GM12865 (cell line): ENCODE data around the gene CCER1.

Source experiments
- DNase-seq: peaks from one replicate; pipeline ENCODE4 v3.0.0; 2010; ENCODE audit warnings: low read depth
- H3K4me3 ChIP-seq: 2 replicates; pipeline ENCODE4 v1.5.1; 2011; ENCODE audit warnings: mild to moderate bottlenecking, low read depth, low read length, control low read depth
- TF ChIP-seq, protein P1 (sequence below): IDR thresholded peaks from 2 replicates; pipeline ENCODE4 v1.5.1; 2011; ENCODE audit warnings: low read length, control low read depth, low read depth, inconsistent platforms; ENCODE audit not compliant: insufficient read depth; ENCODE audit errors: missing control alignments

CCER1 gene

DNA sequence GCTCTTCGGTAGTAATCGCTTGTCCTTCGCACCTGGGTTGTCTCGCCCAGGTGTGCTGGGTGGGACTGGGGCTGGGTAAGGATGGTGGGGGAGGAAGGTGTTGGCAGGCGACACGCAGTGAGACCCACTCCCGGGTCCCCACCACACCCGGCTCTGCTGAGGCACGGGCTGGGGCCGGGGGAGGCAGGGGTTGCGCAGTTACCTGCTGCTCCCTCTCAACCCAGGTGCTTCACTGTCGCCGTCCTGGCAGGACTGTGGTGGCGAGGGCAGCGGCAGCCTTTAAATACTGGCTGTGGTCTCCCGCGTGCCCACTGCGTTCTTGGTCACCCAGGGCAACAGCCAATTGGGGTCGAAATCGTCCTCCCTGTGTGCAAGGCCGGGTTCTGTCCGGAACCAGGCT lies at the start of gene CCER1:
Gene CCER1 (minus strand): TSS at position 256 of the 400 bp plus-strand sequence. CDS start 434 bp downstream, outside the sequence.
- no peak within 1 kb of the TSS for H3K4me3 ChIP-seq
- DNase-seq: no peak
- TF ChIP-seq, protein P1, sequence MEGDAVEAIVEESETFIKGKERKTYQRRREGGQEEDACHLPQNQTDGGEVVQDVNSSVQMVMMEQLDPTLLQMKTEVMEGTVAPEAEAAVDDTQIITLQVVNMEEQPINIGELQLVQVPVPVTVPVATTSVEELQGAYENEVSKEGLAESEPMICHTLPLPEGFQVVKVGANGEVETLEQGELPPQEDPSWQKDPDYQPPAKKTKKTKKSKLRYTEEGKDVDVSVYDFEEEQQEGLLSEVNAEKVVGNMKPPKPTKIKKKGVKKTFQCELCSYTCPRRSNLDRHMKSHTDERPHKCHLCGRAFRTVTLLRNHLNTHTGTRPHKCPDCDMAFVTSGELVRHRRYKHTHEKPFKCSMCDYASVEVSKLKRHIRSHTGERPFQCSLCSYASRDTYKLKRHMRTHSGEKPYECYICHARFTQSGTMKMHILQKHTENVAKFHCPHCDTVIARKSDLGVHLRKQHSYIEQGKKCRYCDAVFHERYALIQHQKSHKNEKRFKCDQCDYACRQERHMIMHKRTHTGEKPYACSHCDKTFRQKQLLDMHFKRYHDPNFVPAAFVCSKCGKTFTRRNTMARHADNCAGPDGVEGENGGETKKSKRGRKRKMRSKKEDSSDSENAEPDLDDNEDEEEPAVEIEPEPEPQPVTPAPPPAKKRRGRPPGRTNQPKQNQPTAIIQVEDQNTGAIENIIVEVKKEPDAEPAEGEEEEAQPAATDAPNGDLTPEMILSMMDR: no peak

DNA sequence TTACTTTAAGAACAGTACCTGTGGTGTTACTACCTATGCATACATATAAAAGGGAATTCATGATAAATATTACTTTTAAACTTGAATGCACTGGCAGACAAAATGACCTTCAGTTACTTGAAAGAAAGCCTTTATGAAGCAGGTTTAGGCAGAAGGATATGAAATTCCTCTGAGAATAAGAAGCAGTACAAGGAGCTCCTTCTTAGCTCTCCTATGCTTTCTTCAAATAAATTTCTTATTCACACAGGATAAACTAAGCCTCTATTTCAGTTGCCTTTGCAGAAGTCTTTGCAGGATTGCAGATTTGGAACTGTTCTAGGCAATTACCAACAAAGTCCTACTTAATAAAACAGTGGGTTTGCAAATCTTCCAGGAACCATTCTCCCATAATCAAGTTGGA lies 48.8 kb upstream of the CCER1 start:
- no peak for DNase-seq
- TF ChIP-seq, protein P1: no peak
- no peak overlapping the region for H3K4me3 ChIP-seq

DNA sequence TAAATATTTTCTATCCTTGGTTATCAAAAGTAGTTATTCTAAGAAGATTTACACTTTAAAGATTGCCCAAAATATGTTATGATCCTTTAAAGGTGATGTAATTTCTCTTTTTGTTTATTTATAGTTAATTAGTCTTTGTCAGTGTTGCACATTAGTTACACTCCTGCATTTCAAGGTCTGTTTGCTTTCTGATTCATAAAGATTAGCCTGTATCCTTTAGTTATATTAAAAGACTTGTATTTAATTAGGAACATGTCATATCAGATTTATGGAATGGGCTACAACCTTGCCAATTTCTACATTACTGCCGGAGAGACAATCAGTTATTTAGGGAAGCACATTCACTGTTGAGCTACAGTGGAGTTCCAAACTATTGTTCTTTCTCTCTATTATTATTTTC lies 46.3 kb upstream of the CCER1 start:
- DNase-seq: no peak
- TF ChIP-seq, protein P1: no peak
- no peak overlapping the region for H3K4me3 ChIP-seq

GRCh38 chr12:90999966-91000365 lies 45.0 kb upstream of the CCER1 start:
- H3K4me3 ChIP-seq: no peak overlapping the region
- TF ChIP-seq, protein P1: no peak
- no peak for DNase-seq

DNA sequence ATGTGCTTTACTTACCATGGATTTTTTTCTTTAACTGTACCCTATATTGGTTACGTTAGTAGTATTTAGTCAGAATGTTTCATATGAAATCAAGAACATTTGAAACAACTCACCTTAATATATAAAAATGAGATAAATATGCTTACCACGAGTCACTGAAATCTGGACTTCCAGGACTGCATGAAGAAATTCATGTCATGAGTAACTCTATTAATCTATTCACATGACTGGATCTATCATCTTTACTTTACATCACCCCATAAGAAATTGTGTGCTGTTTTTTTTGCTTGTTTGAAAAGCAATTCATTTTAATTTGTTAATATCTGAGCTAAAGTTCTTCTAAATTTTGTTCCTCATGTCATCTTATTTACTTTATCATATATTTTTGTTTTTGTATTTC lies 44.6 kb upstream of the CCER1 start:
- TF ChIP-seq, protein P1: no peak
- no peak for DNase-seq
- H3K4me3 ChIP-seq: no peak overlapping the region

DNA sequence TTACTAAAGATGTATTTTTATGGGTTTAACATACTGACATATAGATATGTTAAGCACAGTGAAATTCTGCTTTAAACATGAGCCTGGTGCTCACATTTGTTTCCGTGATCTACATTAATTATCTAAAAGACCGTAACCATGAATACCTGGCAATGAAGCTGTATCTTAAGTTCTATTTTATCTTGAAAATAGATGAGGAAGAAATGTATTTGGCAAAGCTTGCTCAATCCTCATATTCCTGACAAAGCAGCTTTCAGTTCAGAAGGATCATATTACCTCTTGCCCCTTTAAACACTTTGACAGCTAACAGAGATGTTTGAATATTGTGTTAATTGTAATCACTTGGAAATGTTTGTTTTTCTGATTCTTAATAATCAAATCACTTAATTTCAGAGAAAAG lies 40.0 kb upstream of the CCER1 start:
- no peak overlapping the region for H3K4me3 ChIP-seq
- TF ChIP-seq, protein P1: no peak
- DNase-seq: no peak

DNA sequence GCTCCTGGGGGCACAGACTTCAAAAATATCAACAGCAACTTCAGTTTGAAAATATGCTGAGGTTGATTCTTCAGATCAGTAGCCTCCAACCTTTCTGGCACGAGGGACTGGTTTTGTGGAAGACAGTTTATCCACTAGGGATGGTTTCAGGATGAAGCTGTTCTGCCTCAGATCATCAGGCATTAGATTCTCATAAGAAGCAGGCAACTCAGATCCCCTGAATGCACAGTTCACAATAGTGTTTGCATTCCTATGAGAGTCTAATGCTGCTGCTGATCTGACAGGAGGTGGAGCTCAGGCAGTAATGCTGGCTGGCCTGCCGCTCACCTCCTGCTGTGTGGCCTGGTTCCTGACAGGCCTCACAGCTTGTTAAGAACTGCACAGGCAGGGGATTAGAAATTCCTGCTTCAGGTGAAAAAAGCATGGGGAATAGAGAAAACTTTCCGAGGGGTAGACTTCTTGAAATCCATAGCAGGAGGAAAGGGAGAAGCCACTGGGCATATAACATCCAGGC lies 37.0 kb upstream of the CCER1 start:
- no peak overlapping the region for H3K4me3 ChIP-seq
- DNase-seq: no peak
- TF ChIP-seq, protein P1: no peak
